Activated gamma-delta T cell treated with Interleukin-2 at 50 U/mL for 16 hours (primary cell): ENCODE results near the gene USP26.
"Not testable (repeated sequence)": the region's sequence is repeated elsewhere in the genome, so short reads cannot be mapped to it uniquely, and the experiment has no call there.

Experiments used
- DNase-seq: peaks from one replicate; pipeline ENCODE4 v3.0.0-alpha.2; 2020

Gene USP26

GRCh38 chrX:133033010-133033409, 63.9 kb downstream of the USP26 start:
- DNase-seq, result no peak

DNA sequence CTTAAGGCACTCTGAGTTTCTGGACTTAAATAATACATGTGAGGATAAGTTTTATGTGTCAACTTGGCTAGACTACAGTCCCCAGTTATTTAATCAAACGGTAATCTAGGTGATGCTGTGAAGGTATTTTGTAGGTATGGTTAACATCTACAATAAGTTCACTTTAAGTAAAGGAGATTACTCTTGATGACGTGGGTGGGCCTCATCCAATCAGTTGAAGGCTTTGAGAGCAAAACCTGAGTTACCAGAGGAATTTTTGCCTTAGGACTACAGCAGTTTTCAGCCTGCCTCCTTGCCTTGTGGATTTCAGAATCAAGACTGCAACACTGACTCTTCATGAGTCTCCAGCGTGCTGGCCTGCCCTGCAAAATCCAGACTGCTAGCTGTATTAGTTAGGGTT, 78.7 kb downstream of the USP26 start:
- no peak for DNase-seq

- DNase-seq, result no peak
These were observed 89.5 kb downstream of the USP26 start for GRCh38 chrX:133007458-133007857.

- no peak for DNase-seq
These were observed 91.3 kb downstream of the USP26 start for GRCh38 chrX:133005616-133006015.

DNA sequence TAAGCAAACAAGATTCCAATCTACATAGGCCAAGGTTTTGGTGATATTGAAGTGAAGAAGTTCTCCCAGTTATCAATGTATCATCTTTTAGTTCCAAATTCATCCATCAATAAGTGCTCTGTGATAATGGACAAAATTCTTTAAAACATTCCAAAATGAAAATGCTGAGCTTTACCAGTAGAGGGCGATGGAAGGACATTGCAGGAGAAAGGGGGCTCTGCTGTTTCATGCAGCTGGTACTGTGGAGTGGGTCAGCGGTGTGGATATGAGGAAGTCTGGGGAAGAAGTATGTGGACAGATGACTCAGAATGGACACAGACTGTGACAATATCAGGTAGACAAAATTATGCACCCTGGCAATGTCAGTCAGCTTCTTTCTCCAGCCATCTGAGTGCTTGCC, 91.9 kb downstream of the USP26 start:
- DNase-seq, result no peak

GRCh38 chrX:132999209-132999608, 97.7 kb downstream of the USP26 start:
- no peak for DNase-seq

GRCh38 chrX:132990835-132991234, 106.1 kb downstream of the USP26 start:
- DNase-seq, result no peak

DNA sequence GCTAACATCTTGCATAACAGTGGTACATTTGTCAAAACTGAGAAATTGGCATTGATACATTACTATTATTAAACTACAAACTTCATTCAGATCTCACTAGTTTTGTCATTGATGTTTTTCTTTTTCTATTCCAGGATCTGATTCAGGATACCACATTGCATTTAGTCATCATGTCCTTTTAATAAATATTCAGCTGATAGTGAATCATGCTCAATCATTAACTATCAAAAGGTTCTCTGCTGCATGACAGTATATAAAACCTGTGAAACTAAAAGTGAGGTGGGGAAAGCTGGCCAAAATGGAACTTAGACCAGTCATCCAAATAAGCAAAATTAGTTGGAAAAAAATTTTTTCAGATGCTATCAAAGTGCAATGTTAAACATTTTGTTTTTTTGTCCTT, 110.4 kb downstream of the USP26 start:
- DNase-seq, result no peak

GRCh38 chrX:132984058-132984650, 112.8 kb downstream of the USP26 start:
- no peak for DNase-seq

DNA sequence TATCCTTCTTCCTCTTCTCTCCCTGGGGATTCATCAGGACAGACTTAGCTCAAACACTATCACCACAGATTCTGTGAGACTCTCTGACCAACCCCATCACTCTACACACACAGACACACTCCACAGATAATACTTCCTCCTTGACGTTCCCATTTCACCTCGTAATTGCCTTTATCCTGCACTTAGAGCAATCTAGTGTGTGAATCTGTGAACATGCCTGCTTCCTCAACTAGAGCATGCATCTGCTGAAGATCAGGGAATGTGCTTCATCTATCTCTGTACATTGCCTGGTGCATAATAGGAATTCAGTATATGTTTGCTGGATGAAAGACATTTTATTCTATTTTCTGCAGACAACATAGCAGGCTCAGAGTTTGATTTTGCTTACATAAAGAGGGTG, 113.4 kb downstream of the USP26 start:
- no peak for DNase-seq

GRCh38 chrX:132980035-132980434, 116.9 kb downstream of the USP26 start:
- not testable (repeated sequence) for DNase-seq
